ENCODE measurements around the gene FAM111A.

Gene FAM111A

DNA sequence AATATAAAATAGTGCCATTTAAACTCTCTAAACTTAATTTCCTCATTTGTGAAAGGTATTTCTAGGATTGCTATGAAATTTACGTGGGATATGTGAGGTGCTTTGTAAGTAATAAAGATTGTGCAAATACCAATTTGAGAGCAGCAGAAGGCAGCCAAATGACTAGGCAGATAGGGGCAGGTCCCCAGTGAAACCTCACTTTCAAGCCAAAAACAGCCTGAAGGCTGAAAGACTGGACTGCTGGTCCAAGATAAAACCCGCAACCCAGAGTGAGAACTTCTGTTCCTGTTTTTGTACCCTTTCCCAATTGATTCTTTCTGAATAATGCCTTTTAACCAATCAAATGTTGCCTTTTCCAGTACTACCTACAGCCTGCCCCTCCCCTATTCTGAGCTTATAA, 36.5 kb downstream of the FAM111A start:
- no peak overlapping the region for H3K27ac ChIP-seq
- peaks cover 0 to 12% (median 0%) of the 10 kb centered on the region in 3 donors for H3K36me3 ChIP-seq
- H3K4me1 ChIP-seq = peaks cover 0 to under 1% (median under 1%) of the 10 kb centered on the region in 4 donors
- intact Hi-C loops (cut with DNase I; ENCODE audit: low total_unique reads) = no loop called here
- TF ChIP-seq CTCF (IDR thresholded peaks at IDR 0.05) = no peak
- H3K9me3 ChIP-seq = no peaks in the 10 kb centered on the region
- no peak for DNase-seq
- no peak overlapping the region for H3K4me3 ChIP-seq
- H3K27me3 ChIP-seq = no peaks in the 10 kb centered on the region

- H3K27ac ChIP-seq = no peak overlapping the region
- intact Hi-C loops (cut with DNase I; ENCODE audit: low total_unique reads) = no loop called here
- DNase-seq = no peak
- no peaks in the 10 kb centered on the region for H3K27me3 ChIP-seq
- H3K4me3 ChIP-seq = no peak overlapping the region
- no peaks in the 10 kb centered on the region for H3K4me1 ChIP-seq
- H3K36me3 ChIP-seq = peaks cover 0 to 12% (median 0%) of the 10 kb centered on the region in 3 donors
- H3K9me3 ChIP-seq = no peaks in the 10 kb centered on the region
- TF ChIP-seq CTCF (IDR thresholded peaks at IDR 0.05) = no peak
Measured at GRCh38 chr11:59180168-59180776, 37.6 kb downstream of the FAM111A start.

- no peaks in the 10 kb centered on the region for H3K4me1 ChIP-seq
- no peaks in the 10 kb centered on the region for H3K27me3 ChIP-seq
- intact Hi-C loops (cut with DNase I; ENCODE audit: low total_unique reads) = no loop called here
- TF ChIP-seq CTCF (IDR thresholded peaks at IDR 0.05) = no peak
- DNase-seq = no peak
- H3K36me3 ChIP-seq = peaks cover 0 to 12% (median 0%) of the 10 kb centered on the region in 3 donors
- H3K27ac ChIP-seq = no peak overlapping the region
- no peaks in the 10 kb centered on the region for H3K9me3 ChIP-seq
- no peak overlapping the region for H3K4me3 ChIP-seq
Measured at GRCh38 chr11:59180907-59181306, 38.3 kb downstream of the FAM111A start.

- intact Hi-C loops (cut with DNase I; ENCODE audit: low total_unique reads) = no loop called here
Measured at GRCh38 chr11:59181746-59182456, 39.2 kb downstream of the FAM111A start.

GRCh38 chr11:59182457-59183151, 39.9 kb downstream of the FAM111A start:
- no peaks in the 10 kb centered on the region for H3K27me3 ChIP-seq
- peaks cover 0 to 12% (median 0%) of the 10 kb centered on the region in 3 donors for H3K36me3 ChIP-seq
- no peak for TF ChIP-seq CTCF (IDR thresholded peaks at IDR 0.05)
- H3K27ac ChIP-seq = no peak overlapping the region
- DNase-seq = no peak
- peaks cover 0 to 4% (median 0%) of the 10 kb centered on the region in 4 donors for H3K4me1 ChIP-seq
- no peaks in the 10 kb centered on the region for H3K9me3 ChIP-seq
- H3K4me3 ChIP-seq = no peak overlapping the region
- intact Hi-C loops (cut with DNase I; ENCODE audit: low total_unique reads) = no loop called here

More at GRCh38 chr11:59181746-59182456, 39.2 kb downstream of the FAM111A start:
- TF ChIP-seq CTCF (IDR thresholded peaks at IDR 0.05) = no peak
- Histone ChIP-seq H3K36me3 (peaks cover 0 to 12% (median 0%) of the 10 kb centered on the region in 3 donors), H3K4me1 (peaks cover 0 to 4% (median 0%) of the 10 kb centered on the region in 4 donors), H3K9me3 (no peaks in the 10 kb centered on the region), H3K4me3 (no peak overlapping the region), H3K27ac (no peak overlapping the region), H3K27me3 (no peaks in the 10 kb centered on the region)
- no peak for DNase-seq

All from tibial artery (tissue), 4 donors.